ENCODE data around the gene POLR3E.

Gene POLR3E

DNA sequence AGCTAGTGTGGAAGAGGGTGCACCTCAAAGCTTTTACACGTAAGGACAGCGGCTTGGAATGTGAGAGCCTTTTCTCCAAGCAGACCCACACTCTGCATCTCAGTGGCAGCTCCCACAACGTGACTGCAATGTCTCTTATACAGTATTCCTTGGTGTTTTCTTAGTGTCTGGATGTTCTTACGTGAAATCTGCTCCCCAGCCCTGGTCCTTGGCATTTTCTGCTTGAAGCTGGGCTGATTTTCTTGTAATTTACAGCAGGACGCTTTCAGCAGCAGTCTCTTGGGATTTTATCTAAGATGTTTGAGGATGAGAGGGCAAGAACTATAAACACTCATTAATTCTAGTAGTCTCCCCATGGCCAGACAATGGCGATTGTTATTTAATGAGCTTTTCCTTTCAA is 12.1 kb upstream of the POLR3E start:
- DNase-seq (ENCODE audit: insufficient read length, low spot score) (no peak), FAIRE-seq (no peak)
- TF ChIP-seq PAX5 (IDR thresholded peaks at IDR 0.05; ENCODE audit: insufficient read depth, low read length, severe bottlenecking) (no peak), SPI1 (IDR thresholded peaks at IDR 0.05; ENCODE audit: low read depth, low read length) (no peak)

DNA sequence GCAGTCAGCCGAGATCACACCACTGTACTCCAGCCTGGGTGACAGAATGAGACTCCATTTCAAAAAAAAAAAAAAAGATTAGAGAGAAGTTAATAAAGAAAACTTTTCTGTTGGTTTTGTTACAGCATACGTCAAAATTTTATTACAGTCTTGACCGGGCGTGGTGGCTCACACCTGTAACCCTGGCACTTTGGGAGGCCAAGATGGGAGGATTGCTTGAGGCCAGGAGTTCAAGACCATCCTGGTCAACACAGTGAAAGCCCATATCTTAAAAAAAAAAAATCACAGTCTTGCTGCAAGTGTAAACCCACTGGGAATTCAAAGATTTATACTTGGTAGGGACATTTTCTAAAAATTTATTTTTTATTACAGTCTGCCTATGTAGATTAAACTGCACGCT is 6.2 kb upstream of the POLR3E start:
- FAIRE-seq = no peak

DNA sequence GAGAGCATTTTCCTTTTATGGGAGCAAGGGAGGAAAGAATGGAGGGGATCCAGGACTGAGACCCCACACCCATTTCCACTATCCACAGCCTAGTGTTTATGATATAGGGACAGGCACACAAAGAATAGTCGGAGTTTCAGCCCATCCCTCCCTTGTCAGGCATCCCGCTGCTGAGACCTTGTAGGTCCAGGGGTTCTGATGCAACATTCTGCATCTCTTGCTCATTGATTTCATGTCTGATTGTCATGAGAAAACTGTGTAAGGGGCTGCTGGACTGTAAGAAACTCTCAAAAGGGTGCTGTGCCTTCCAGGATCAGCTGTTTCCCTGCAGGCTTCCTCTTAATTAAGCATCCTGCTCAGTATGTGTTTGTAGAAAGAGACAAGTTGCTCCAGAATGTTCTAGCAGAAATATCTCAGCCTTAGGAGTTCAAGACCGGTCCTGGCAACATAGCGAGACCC is 5.3 kb upstream of the POLR3E start:
- DNase-seq (ENCODE audit: insufficient read length, low spot score) = no peak
- no peak for TF ChIP-seq SPI1 (IDR thresholded peaks at IDR 0.05; ENCODE audit: low read depth, low read length)
- no peak for TF ChIP-seq POU2F2 (IDR thresholded peaks at IDR 0.05; ENCODE audit: low read depth, low read length)
- no peak for TF ChIP-seq TAF1 (IDR thresholded peaks at IDR 0.05; ENCODE audit: low read depth, low read length)
- no peak for TF ChIP-seq PAX5 (IDR thresholded peaks at IDR 0.05; ENCODE audit: insufficient read depth, low read length, severe bottlenecking)
- TF ChIP-seq POLR2AphosphoS5 (IDR thresholded peaks at IDR 0.05; ENCODE audit: low read depth, low read length) = no peak
- no peak for TF ChIP-seq POLR2A (IDR thresholded peaks at IDR 0.05; ENCODE audit: low read depth, low read length)
- FAIRE-seq = no peak

More for the DNA sequence above, 6.2 kb upstream of the POLR3E start:
- no peak for TF ChIP-seq POU2F2 (IDR thresholded peaks at IDR 0.05; ENCODE audit: low read depth, low read length)
- TF ChIP-seq POLR2A (IDR thresholded peaks at IDR 0.05; ENCODE audit: low read depth, low read length) = no peak
- no peak for TF ChIP-seq POLR2AphosphoS5 (IDR thresholded peaks at IDR 0.05; ENCODE audit: low read depth, low read length)
- no peak for TF ChIP-seq PAX5 (IDR thresholded peaks at IDR 0.05; ENCODE audit: insufficient read depth, low read length, severe bottlenecking)
- TF ChIP-seq SPI1 (IDR thresholded peaks at IDR 0.05; ENCODE audit: low read depth, low read length) = no peak
- no peak for TF ChIP-seq TAF1 (IDR thresholded peaks at IDR 0.05; ENCODE audit: low read depth, low read length)
- DNase-seq (ENCODE audit: insufficient read length, low spot score) = no peak

DNA sequence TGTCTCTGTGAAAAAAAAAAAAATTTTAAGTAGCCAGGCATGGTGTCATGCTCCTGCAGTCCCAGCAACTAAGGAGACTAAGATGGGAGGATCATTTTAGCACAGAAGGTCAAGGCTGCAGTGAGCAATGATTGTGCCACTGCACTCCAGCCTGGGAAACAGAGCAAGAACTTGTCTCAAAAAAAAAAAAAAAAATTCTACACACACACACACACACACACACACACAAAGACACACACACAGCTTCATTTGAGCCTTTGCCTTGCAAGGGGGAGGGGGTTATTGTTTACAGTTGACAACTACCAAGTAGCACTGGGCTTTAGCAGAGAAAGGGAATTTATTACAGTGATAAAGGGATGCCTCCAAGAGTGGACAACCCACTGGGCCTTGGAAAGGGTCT is 4.9 kb upstream of the POLR3E start:
- TF ChIP-seq POU2F2 (IDR thresholded peaks at IDR 0.05; ENCODE audit: low read depth, low read length) = no peak
- no peak for TF ChIP-seq POLR2A (IDR thresholded peaks at IDR 0.05; ENCODE audit: low read depth, low read length)
- TF ChIP-seq SPI1 (IDR thresholded peaks at IDR 0.05; ENCODE audit: low read depth, low read length) = no peak
- no peak for TF ChIP-seq TAF1 (IDR thresholded peaks at IDR 0.05; ENCODE audit: low read depth, low read length)
- no peak for TF ChIP-seq POLR2AphosphoS5 (IDR thresholded peaks at IDR 0.05; ENCODE audit: low read depth, low read length)
- no peak for TF ChIP-seq PAX5 (IDR thresholded peaks at IDR 0.05; ENCODE audit: insufficient read depth, low read length, severe bottlenecking)
- FAIRE-seq = no peak
- no peak for DNase-seq (ENCODE audit: insufficient read length, low spot score)

DNA sequence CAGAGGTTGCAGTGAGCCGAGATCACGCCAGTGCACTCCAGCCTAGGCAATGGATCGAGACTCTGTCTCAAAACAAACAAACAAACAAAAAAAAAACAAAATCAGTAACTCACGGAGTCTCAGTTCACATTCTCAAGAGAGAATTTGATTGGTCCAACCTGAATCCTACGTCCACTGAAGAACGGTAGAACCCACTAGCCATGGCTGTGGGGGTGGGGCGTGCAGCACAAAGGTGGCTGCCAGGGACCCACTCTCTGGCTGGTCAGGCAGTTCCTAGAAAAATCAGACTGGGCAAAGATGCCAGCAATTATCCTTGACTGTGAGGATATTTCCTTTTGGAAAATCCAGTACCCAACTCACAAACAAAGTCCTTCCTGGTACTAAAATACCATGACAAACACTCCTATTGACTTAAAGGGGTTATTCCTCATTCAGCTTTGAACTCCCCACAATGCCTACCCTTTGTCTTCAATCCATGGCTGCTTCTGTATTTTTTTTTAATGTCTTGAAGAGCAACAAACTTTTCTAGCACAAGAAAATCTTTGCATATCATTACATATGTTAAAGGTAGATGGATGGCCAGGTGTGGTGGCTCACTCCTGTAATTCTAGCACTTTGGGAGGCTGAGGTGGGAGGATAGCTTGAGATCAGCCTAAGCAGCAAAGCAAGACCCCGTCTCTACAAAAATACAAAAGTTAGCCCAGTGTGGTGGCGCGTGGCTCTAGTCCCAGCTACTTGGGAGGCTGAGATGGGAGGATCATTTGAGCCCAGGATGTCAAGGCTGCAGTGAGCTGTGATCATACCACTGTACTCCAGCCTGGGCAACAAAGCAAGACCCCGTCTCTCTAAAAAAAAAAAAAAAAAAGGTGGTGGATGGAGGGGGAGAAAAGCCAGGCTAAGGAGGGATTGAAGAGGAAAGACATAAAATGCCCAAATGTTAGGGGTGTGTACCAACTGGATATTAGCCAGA is 3.8 kb upstream of the POLR3E start:
- TF ChIP-seq POLR2AphosphoS5 (IDR thresholded peaks at IDR 0.05; ENCODE audit: low read depth, low read length) (no peak), TAF1 (IDR thresholded peaks at IDR 0.05; ENCODE audit: low read depth, low read length) (no peak), POLR2A (IDR thresholded peaks at IDR 0.05; ENCODE audit: low read depth, low read length) (no peak), POU2F2 (IDR thresholded peaks at IDR 0.05; ENCODE audit: low read depth, low read length) (no peak), SPI1 (IDR thresholded peaks at IDR 0.05; ENCODE audit: low read depth, low read length) (no peak), PAX5 (IDR thresholded peaks at IDR 0.05; ENCODE audit: insufficient read depth, low read length, severe bottlenecking) (no peak)
- FAIRE-seq (no peak), DNase-seq (ENCODE audit: insufficient read length, low spot score) (no peak)

DNA sequence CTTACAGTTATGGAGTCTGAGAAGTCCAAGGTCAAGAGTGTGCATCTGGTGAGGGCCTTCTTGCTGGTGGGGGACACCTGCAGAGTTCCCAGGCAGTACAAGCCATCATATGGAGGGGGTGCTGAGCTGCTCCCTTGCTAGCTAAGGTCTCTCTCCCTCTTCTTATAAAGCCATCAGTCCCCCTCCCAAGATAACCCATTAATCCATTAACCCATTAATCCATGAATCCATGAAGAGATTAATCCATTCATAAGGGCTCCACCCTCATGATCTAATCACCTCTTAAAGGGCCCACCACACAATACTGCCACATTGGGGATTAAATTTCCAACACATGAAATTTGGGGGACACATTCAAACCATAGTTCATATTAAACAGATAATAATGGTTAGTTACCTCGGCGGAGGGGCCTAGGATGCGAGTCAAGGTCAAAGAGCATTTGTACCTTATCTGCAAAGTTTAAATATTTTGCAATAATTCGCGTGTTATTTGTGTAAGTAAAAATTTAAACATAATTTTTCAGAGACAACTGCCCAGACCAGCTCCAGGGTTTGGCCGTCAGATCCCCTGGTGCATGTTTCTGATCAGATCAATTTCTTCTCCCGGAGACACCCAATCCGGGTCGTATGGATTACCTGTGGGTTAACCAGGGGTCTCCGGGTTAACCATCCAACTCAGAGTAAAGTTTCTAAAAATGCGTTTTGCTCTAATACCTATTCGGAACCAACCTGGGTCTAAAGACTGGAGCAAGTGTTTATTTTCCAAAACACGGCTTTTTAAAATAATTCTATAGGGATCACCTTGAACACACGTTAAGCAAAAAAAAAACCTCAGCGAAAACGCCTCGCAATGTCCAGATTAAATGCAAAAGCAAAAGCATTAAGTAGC is 740 bp upstream of the POLR3E start:
- DNase-seq (ENCODE audit: insufficient read length, low spot score) = no peak
- no peak for FAIRE-seq

DNA sequence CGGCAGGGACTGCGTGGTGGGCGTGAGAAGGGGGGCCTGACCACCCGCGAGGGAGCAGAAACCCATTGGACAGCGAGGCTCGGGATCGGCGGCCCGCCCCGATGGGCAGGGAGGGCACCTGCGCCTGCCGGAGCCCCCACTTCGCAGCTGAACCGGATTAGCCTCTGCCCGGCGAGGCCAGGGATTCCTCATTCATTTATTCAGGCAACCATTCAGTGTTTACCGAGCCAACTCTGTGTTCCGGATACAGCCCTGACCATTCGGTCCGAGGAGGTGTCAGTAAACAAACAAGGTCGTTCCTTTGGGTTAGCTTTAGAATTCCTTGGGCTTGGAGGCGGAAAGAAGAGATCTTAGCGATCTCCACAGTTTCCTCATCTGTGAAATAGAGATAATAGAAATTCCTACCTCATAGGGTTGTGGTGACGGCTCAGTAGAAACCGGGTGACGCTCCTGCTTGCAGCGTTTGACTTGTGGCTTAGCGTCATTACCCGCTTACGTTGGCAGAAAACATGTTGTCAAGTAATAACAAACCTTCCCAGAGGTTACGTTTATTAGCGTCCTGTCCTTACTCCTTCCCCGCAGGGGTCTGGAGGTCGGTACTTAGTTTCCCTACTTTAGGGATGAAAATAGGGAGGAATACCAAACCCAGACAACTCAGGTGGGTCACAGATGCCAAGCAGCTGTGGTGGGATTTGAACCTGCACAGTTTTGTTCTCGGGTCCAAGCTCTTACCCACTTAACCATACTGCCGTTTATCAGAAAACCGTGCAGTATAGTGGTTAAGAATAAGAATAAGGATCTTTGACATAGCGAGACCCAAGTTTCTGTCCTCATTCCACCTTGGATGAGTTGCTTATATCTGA is 893 bp downstream of the POLR3E start:
- DNase-seq (ENCODE audit: insufficient read length, low spot score) (peak; percentile 49), FAIRE-seq (peak; percentile 88)
- TF ChIP-seq POLR2A (IDR thresholded peaks at IDR 0.05; ENCODE audit: low read depth, low read length) (peak; percentile 91), TAF1 (IDR thresholded peaks at IDR 0.05; ENCODE audit: low read depth, low read length) (no peak), SPI1 (IDR thresholded peaks at IDR 0.05; ENCODE audit: low read depth, low read length) (no peak), POU2F2 (IDR thresholded peaks at IDR 0.05; ENCODE audit: low read depth, low read length) (peak; percentile 20; the same call in 1 of the 2 replicates), POLR2AphosphoS5 (IDR thresholded peaks at IDR 0.05; ENCODE audit: low read depth, low read length) (peak; percentile 97), PAX5 (IDR thresholded peaks at IDR 0.05; ENCODE audit: insufficient read depth, low read length, severe bottlenecking) (no peak)

More for the DNA sequence above, 740 bp upstream of the POLR3E start:
- no peak for TF ChIP-seq PAX5 (IDR thresholded peaks at IDR 0.05; ENCODE audit: insufficient read depth, low read length, severe bottlenecking)
- no peak for TF ChIP-seq POU2F2 (IDR thresholded peaks at IDR 0.05; ENCODE audit: low read depth, low read length)

DNA sequence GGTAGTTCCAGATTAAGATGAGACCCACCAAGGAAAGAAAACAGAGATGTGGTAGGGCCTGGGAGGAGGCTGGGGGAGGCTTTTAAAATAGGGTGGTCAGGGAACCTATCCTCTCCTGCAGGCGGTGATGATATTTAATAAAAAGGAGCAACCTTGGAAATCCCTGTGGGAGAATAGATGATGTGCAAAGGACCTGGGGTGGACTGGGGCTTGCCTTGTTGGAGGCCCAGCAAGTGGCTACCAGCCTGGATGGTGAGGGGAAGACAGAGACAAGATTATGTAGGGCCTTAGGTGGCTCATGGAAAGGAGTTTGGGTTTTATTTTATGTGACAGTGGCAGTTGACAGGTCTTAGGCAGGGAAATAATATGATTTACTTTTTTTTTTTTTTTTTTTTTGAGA is 1.8 kb downstream of the POLR3E start:
- no peak for FAIRE-seq
- TF ChIP-seq POLR2A (IDR thresholded peaks at IDR 0.05; ENCODE audit: low read depth, low read length) (no peak), PAX5 (IDR thresholded peaks at IDR 0.05; ENCODE audit: insufficient read depth, low read length, severe bottlenecking) (no peak), SPI1 (IDR thresholded peaks at IDR 0.05; ENCODE audit: low read depth, low read length) (no peak), TAF1 (IDR thresholded peaks at IDR 0.05; ENCODE audit: low read depth, low read length) (no peak), POU2F2 (IDR thresholded peaks at IDR 0.05; ENCODE audit: low read depth, low read length) (no peak), POLR2AphosphoS5 (IDR thresholded peaks at IDR 0.05; ENCODE audit: low read depth, low read length) (no peak)
- DNase-seq (ENCODE audit: insufficient read length, low spot score) = no peak
